K562 (cell line): ENCODE data around the gene CORO6. TPM values are rescaled to one million over a fixed set of nuclear protein-coding genes. Genes with fewer than 3 reads are reported as not detected.

Experiments used
- ATAC-seq: fragments of 200-7000 bp; cut with Tn5 transposase; 3 replicates; pipeline ENCODE4 v1.9.1; 2020; ENCODE audit warnings: moderate library complexity
- BruUV-seq: library from RNA; stranded (reverse); fragments of 400-500 nt; replicated peaks from 2 replicates; lab custom pipeline; 2021; lab: Mats Ljungman, UMichigan
- CTCF ChIA-PET: fragments of 300-600 bp; formaldehyde crosslinking; extraction: SDS; loops from one replicate; lab custom pipeline; 2021; ENCODE audit warnings: low intra/inter-chr PET ratio; lab: Yijun Ruan, JAX
- POLR2A ChIA-PET: fragments of 300-600, 350-650 bp; sonication (Branson Sonifier 250); formaldehyde crosslinking; extraction: SDS; loops from one replicate; lab custom pipeline; 2021; ENCODE audit warnings: antibody characterized with exemption, inconsistent platforms; lab: Yijun Ruan, JAX
- DNase-seq, 4 experiments: peaks; one replicate each; pipeline versions ENCODE4 v3.0.0 to v3.0.0-alpha.2; 2011 to 2018; ENCODE audit warnings: low spot score in 3 of 4, mixed read lengths in 3 of 4; ENCODE audit errors: extremely low read depth in 1 of 4
- FAIRE-seq: peaks from 2 replicates; lab custom pipeline; 2011; peaks lifted over from hg19 to GRCh38; lab: Jason Lieb, UNC
- H2AFZ ChIP-seq: 2 replicates; pipeline ENCODE4 v1.6.0; 2011; ENCODE audit warnings: low read depth, low read length, control low read depth, inconsistent platforms
- H3K27ac ChIP-seq: fragments of 200-600 bp; 3 replicates; pipeline ENCODE4 v1.8.0; 2011; ENCODE audit warnings: low read depth, mild to moderate bottlenecking, control low read depth, inconsistent platforms, low read length, moderate library complexity, mixed read lengths; ENCODE audit errors: extremely low read depth
- H3K27me3 ChIP-seq, 2 experiments: fragments of 300-600 bp in 1 of 2; 2 replicates in 1 of 2; 3 replicates in 1 of 2; pipeline versions ENCODE4 v1.6.0 to v1.8.0; 2011; ENCODE audit warnings: inconsistent platforms in 2 of 2, low read length in 2 of 2, mild to moderate bottlenecking in 1 of 2, mixed read lengths in 1 of 2, moderate library complexity in 1 of 2; ENCODE audit not compliant: control insufficient read depth in 2 of 2, insufficient read depth in 2 of 2
- H3K36me3 ChIP-seq: fragments of 300-600 bp; 3 replicates; pipeline ENCODE4 v1.8.0; 2011; ENCODE audit warnings: mild to moderate bottlenecking, low read length, inconsistent platforms; ENCODE audit not compliant: control insufficient read depth, insufficient read depth
- H3K4me1 ChIP-seq, 2 experiments: fragments of 200-600 bp in 1 of 2; replicated peaks in 1 of 2; 2 replicates in 1 of 2; 3 replicates in 1 of 2; pipeline versions ENCODE4 v1.5.1 to v1.8.0; 2011; ENCODE audit warnings: inconsistent platforms in 2 of 2, low read length in 2 of 2, mild to moderate bottlenecking in 1 of 2, mixed read lengths in 1 of 2, moderate library complexity in 1 of 2; ENCODE audit not compliant: control insufficient read depth in 2 of 2, insufficient read depth in 2 of 2
- H3K4me2 ChIP-seq: 2 replicates; pipeline ENCODE4 v1.6.1; 2011; ENCODE audit warnings: low read length, control low read depth, inconsistent platforms, mixed read lengths; ENCODE audit not compliant: insufficient read depth
- H3K4me3 ChIP-seq: fragments of 200-600 bp; sonication (generic), shearing (Covaris generic); 2 replicates; pipeline ENCODE4 v1.5.1; 2016; ENCODE audit warnings: control low read depth, inconsistent platforms
- H3K79me2 ChIP-seq: fragments of 200-600 bp; 3 replicates; pipeline ENCODE4 v1.8.0; 2011; ENCODE audit warnings: low read length, inconsistent platforms; ENCODE audit not compliant: control insufficient read depth, insufficient read depth
- H3K9ac ChIP-seq, 2 experiments: 2 replicates each; pipeline versions ENCODE4 v1.6.0 to v1.6.1; 2011; ENCODE audit warnings: low read depth in 2 of 2, low read length in 2 of 2, control low read depth in 1 of 2, inconsistent platforms in 1 of 2, mild to moderate bottlenecking in 1 of 2, mixed read lengths in 1 of 2; ENCODE audit not compliant: insufficient read depth in 1 of 2
- H3K9me1 ChIP-seq: one replicate; pipeline ENCODE4 v1.6.0; 2011; ENCODE audit warnings: inconsistent platforms, mild to moderate bottlenecking, low read length, moderate library complexity; ENCODE audit not compliant: control insufficient read depth, insufficient read depth
- H3K9me3 ChIP-seq: replicated peaks from 2 replicates; pipeline ENCODE4 v1.5.1; 2011; ENCODE audit warnings: low read depth, low read length, inconsistent platforms; ENCODE audit not compliant: control insufficient read depth, insufficient read depth
- H4K20me1 ChIP-seq: replicated peaks from 2 replicates; pipeline ENCODE4 v1.6.1; 2011; ENCODE audit warnings: low read length, inconsistent platforms, mixed read lengths; ENCODE audit not compliant: control insufficient read depth, insufficient read depth
- ARID2 ChIP-seq: fragments of 450-650 bp; IDR thresholded peaks from 2 replicates; pipeline ENCODE4 v1.6.1; 2017; ENCODE audit warnings: antibody characterized with exemption, mild to moderate bottlenecking
- CBFA2T3 ChIP-seq: fragments of 450-650 bp; IDR thresholded peaks from 2 replicates; pipeline ENCODE4 v1.6.1; 2017
- CBX2 ChIP-seq: fragments of 200-600 bp; sonication (generic); IDR thresholded peaks from one replicate; pipeline ENCODE4 v1.6.1; 2012; ENCODE audit warnings: mild to moderate bottlenecking, low read length, inconsistent platforms; ENCODE audit not compliant: insufficient read depth, poor library complexity, severe bottlenecking
- EHMT2 ChIP-seq: fragments of 450-650 bp; IDR thresholded peaks from 2 replicates; pipeline ENCODE4 v1.6.1; 2018; ENCODE audit warnings: antibody characterized with exemption
- ETV5 ChIP-seq: sonication (generic); formaldehyde crosslinking; IDR thresholded peaks from 2 replicates; pipeline ENCODE4 v1.4.0; 2020; ENCODE audit warnings: low read depth, mild to moderate bottlenecking, missing genetic modification reagents
- FUS ChIP-seq: fragments of 200-400 bp; formaldehyde crosslinking; optimal IDR thresholded peaks from 2 replicates; pipeline ENCODE3; 2017; ENCODE audit warnings: low read depth, low read length
- JUN ChIP-seq, 2 experiments: sonication (generic) in 1 of 2; formaldehyde crosslinking in 1 of 2; IDR thresholded peaks; 2 replicates each; pipeline versions ENCODE4 v1.6.1 to v1.8.0; 2012 to 2022; ENCODE audit warnings: borderline replicate concordance in 2 of 2, mild to moderate bottlenecking in 2 of 2, improper control_type of control experiment in 1 of 2, low read depth in 1 of 2, low read length in 1 of 2, missing genetic modification reagents in 1 of 2
- MBD1 ChIP-seq: fragments of 250-450 bp; sonication (Bioruptor Pico); IDR thresholded peaks from 2 replicates; pipeline ENCODE4 v1.8.0; 2022; ENCODE audit warnings: inconsistent platforms
- MCM5 ChIP-seq: fragments of 450-650 bp; IDR thresholded peaks from 2 replicates; pipeline ENCODE4 v1.6.1; 2016; ENCODE audit warnings: low read depth
- MTA3 ChIP-seq: fragments of 450-650 bp; formaldehyde crosslinking; IDR thresholded peaks from 2 replicates; pipeline ENCODE4 v1.6.1; 2017; ENCODE audit warnings: mild to moderate bottlenecking, borderline replicate concordance
- TSC22D4 ChIP-seq: fragments of 450-650 bp; IDR thresholded peaks from 2 replicates; pipeline ENCODE4 v1.6.1; 2016; ENCODE audit warnings: missing genetic modification characterization, missing biosample characterization, control low read depth
- VEZF1 ChIP-seq: fragments of 200-800 bp; sonication (Bioruptor generic); IDR thresholded peaks from 2 replicates; pipeline ENCODE4 v1.6.1; 2017; ENCODE audit warnings: missing genetic modification characterization, missing compliant biosample characterization
- ZNF717 ChIP-seq: fragments of 250-450 bp; sonication (Bioruptor Pico); IDR thresholded peaks from 2 replicates; pipeline ENCODE4 v1.5.0; 2021
- WGBS: fragments of 100-300 bp; shearing (Covaris generic); methylation state at CpG from one replicate; pipeline ENCODE4 v1.1.6; 2016; ENCODE audit warnings: low coverage, mixed read lengths; ENCODE audit not compliant: insufficient coverage; ENCODE audit errors: missing lambda C conversion rate; 5-methylcytosine and 5-hydroxymethylcytosine counted together
- in situ Hi-C: fragments of 300-500 bp; cut with MboI; formaldehyde crosslinking; loops from 4 replicates; pipeline ENCODE4 v1.15.0; 2018; ENCODE audit warnings: inconsistent platforms, mixed read lengths
- intact Hi-C: fragments of 100-400 bp; cut with micrococcal nuclease; formaldehyde crosslinking; loops from 2 replicates; pipeline ENCODE4 v1.14.2; 2022
- polyA plus RNA-seq, 8 experiments: library from polyadenylated mRNA; depleted of rRNA in 4 of 8; stranded (reverse) in 5 of 8; unstranded in 3 of 8; fragments of >200 nt; fragmentation: Nextera tagmentation in 2 of 8; fragmentation: Illumina TruSeq in 1 of 8; extraction: Ambion mirVana in 2 of 8; extraction: Trizol in 1 of 8; gene quantifications; 2 replicates each; pipeline versions ENCODE4 v1.2.1 to v1.2.3, GENCODE V29; 2011 to 2014; ENCODE audit warnings: inconsistent platforms in 1 of 8, missing spikeins in 1 of 8
- total RNA-seq, 7 experiments: library from RNA; depleted of rRNA in 6 of 7; stranded (reverse); fragments of >200 nt in 6 of 7; fragmentation: Illumina TruSeq in 2 of 7; extraction: Trizol in 2 of 7; gene quantifications; 2 replicates each; pipeline versions ENCODE4 v1.2.1 to v1.2.3, GENCODE V29; 2011 to 2021; ENCODE audit warnings: low replicate concordance in 1 of 7

The CORO6 gene
- total and polyA plus RNA-seq, 9 of the 15 experiments (the other 6 are each of a cell fraction or from before 2014, with no cell fraction given), result 0.04 to 11.9 (median 2.4) TPM

GRCh38 chr17:29595107-29595942 lies 27.4 kb downstream of the CORO6 start:
- Histone ChIP-seq H3K9me3 (no peaks in the 10 kb centered on the region), H3K4me3 (no peak overlapping the region), H3K27me3 (no peaks in the 10 kb centered on the region), H3K4me2 (no peak overlapping the region), H4K20me1 (peaks cover 12% of the 10 kb centered on the region), H3K27ac (no peak overlapping the region), H3K9ac (peak overlapping the region in 1 of 2 experiments; percentile 91; a peak in 1 of 4 replicates), H3K9me1 (peaks cover 4% of the 10 kb centered on the region), H3K36me3 (no peaks in the 10 kb centered on the region), H2AFZ (no peak overlapping the region), H3K4me1 (peaks cover 34 to 69% of the 10 kb centered on the region in 2 experiments), H3K79me2 (peaks cover 6% of the 10 kb centered on the region; the same call in 2 of the 3 replicates)
- DNase-seq (no peak), ATAC-seq (no peak), FAIRE-seq (no peak)
- ChIA-PET POLR2A (interaction anchor here (1.6 kb wide), 1 partner anchor 16 kb away, joined by 3 read pairs; no protein-coding TSS in a partner anchor), CTCF (no interaction called here)
- WGBS, result 68% methylated on average over 7 of the region's 7 CpGs
- in situ Hi-C loops (no loop called here), intact Hi-C loops (no loop called here)
- no TSS peak for BruUV-seq
- TF ChIP-seq FUS, result no peak
- TF ChIP-seq MBD1 (CRISPR knock-in tag), result no peak
- no peak for TF ChIP-seq ZNF717 (CRISPR knock-in tag)
- no peak for TF ChIP-seq ETV5 (CRISPR knock-in tag)
- no peak for TF ChIP-seq MTA3
- TF ChIP-seq EHMT2, result no peak
- TF ChIP-seq ARID2, result no peak
- no peak for TF ChIP-seq VEZF1 (CRISPR knock-in tag)
- no peak for TF ChIP-seq JUN (IDR thresholded peaks at IDR 0.05; ENCODE audit: borderline replicate concordance, low read depth, low read length)
- no peak for TF ChIP-seq JUN (CRISPR knock-in tag; IDR thresholded peaks at IDR 0.05; ENCODE audit: borderline replicate concordance)
- no peak for TF ChIP-seq MCM5
- TF ChIP-seq CBFA2T3, result no peak
- TF ChIP-seq CBX2, result no peak
- TF ChIP-seq TSC22D4, result no peak
